ENCODE data around the gene AGBL4.
A peak's percentile ranks its signal among the peaks of the same experiment; 100 is the strongest.

The AGBL4 gene

GRCh38 chr1:49060766-49061165, 963.0 kb downstream of the AGBL4 start:
- DNase-seq (ENCODE audit: low read depth) = peak; percentile 52
- no peak overlapping the region for H3K4me3 ChIP-seq (ENCODE audit: low read depth, low read length)
- no peak for TF ChIP-seq CTCF (conservative IDR thresholded peaks at IDR 0.05; ENCODE audit: low read depth, low read length)

GRCh38 chr1:49059087-49059486, 964.7 kb downstream of the AGBL4 start:
- no peak for TF ChIP-seq CTCF (conservative IDR thresholded peaks at IDR 0.05; ENCODE audit: low read depth, low read length)
- no peak for DNase-seq (ENCODE audit: low read depth)
- H3K4me3 ChIP-seq (ENCODE audit: low read depth, low read length) = no peak overlapping the region

GRCh38 chr1:49052102-49052501, 971.7 kb downstream of the AGBL4 start:
- no peak for DNase-seq (ENCODE audit: low read depth)
- H3K4me3 ChIP-seq (ENCODE audit: low read depth, low read length) = no peak overlapping the region
- no peak for TF ChIP-seq CTCF (conservative IDR thresholded peaks at IDR 0.05; ENCODE audit: low read depth, low read length)

- H3K4me3 ChIP-seq (ENCODE audit: low read depth, low read length) = no peak overlapping the region
- no peak for TF ChIP-seq CTCF (conservative IDR thresholded peaks at IDR 0.05; ENCODE audit: low read depth, low read length)
- DNase-seq (ENCODE audit: low read depth) = no peak
Observed at GRCh38 chr1:49051647-49052046, 972.1 kb downstream of the AGBL4 start.

- DNase-seq (ENCODE audit: low read depth) = no peak
- TF ChIP-seq CTCF (conservative IDR thresholded peaks at IDR 0.05; ENCODE audit: low read depth, low read length) = no peak
- no peak overlapping the region for H3K4me3 ChIP-seq (ENCODE audit: low read depth, low read length)
Observed at GRCh38 chr1:49050041-49050440, 973.7 kb downstream of the AGBL4 start.

GRCh38 chr1:49048188-49048587, 975.6 kb downstream of the AGBL4 start:
- DNase-seq (ENCODE audit: low read depth) = no peak
- no peak for TF ChIP-seq CTCF (conservative IDR thresholded peaks at IDR 0.05; ENCODE audit: low read depth, low read length)
- H3K4me3 ChIP-seq (ENCODE audit: low read depth, low read length) = no peak overlapping the region

- no peak overlapping the region for H3K4me3 ChIP-seq (ENCODE audit: low read depth, low read length)
- no peak for TF ChIP-seq CTCF (conservative IDR thresholded peaks at IDR 0.05; ENCODE audit: low read depth, low read length)
- DNase-seq (ENCODE audit: low read depth) = no peak
Observed at GRCh38 chr1:49046305-49046704, 977.4 kb downstream of the AGBL4 start.

Data from choroid plexus epithelial cell (primary cell).